T-helper 1 cell treated with Interleukin-12 subunit alpha and Interleukin-12 subunit beta and Interleukin-4 antibody, amounts not matched to agents 30 ng/mL and 1 ng/mL, for 36 hours (primary cell): ENCODE measurements around the gene MAPT. TPM values are rescaled to one million over a fixed set of nuclear protein-coding genes. Genes with fewer than 3 reads are reported as not detected.
"Not testable (repeated sequence)": the region's sequence is repeated elsewhere in the genome, so short reads cannot be mapped to it uniquely, and the experiment has no call there.

Experiments
- intact Hi-C: fragments of 100-400 bp; cut with micrococcal nuclease; formaldehyde crosslinking; loops from one replicate; pipeline ENCODE4 v1.15.1; 2024
- total RNA-seq: library from RNA; stranded (reverse); gene quantifications from 2 replicates; pipeline ENCODE4 v1.2.3, GENCODE V29; 2022

The MAPT gene
- total RNA-seq, 1 donor from 2014 or later = 0.25 TPM

DNA sequence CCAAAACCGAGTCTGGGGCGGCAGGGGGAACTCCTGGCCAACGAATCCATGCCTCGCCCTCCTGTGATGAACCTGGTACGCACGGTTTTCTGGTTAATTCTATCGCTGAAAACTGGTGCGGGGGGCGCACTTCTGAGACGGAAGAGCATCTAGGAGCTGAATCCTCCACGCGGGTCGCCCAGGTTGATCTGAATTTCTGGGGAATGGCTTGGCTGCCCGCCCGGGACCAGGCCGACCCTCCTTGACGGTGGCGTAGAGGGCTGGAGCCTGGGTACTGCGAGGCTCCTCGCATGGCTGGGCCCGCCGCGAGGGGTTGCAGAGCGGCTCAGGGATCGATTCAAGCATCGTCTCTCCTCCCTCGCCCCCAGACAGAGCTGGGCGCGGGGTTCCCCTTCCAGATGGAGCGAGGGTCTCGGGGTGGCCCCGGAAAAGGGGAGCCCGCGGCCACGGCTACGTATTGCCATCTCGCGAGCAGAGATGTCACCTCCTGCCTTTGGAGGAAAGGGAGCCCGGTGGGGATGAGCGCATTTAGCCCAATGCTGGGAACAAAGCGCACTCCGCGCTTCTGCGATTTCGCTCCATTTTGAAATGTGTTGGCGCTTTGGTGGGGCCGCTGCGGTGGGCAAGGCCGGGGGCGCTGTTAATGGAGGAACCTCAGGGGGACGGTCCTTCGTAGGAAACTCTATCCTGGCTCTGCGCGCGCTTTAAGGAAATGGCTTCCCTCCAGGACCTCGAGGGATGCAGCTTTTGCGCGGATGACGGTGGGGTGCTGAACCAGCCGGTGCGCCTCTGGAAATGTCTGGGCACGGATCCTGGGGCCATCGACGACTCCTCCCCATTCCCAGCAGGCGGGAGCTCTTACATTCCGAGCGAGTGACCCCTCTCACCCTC is 2.7 kb downstream of the MAPT start:
- intact Hi-C loops = loop anchor here (10.0 kb wide), 1 partner anchor 112 kb away; the partner anchor contains the start of gene CRHR1

DNA sequence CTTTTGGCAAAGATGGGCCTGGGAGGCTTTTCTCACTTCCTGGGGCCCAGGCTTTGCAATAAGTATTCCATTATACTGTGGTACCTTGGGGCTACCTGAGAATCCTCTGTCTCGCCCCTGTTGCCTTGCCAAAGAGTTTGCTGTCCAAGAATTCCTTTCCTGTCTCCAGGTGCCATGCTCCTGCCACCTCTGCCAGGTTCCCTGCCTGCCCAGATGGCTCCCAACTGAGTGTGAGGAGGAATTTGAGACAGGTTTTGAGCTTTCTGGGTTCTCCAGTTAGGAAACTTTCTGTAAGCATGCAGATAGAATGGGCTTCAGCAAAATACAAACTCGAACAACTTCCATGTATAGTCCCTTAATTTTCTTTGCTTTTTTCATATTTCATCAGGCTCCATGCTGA is 5.8 kb downstream of the MAPT start:
- intact Hi-C loops = no loop called here

DNA sequence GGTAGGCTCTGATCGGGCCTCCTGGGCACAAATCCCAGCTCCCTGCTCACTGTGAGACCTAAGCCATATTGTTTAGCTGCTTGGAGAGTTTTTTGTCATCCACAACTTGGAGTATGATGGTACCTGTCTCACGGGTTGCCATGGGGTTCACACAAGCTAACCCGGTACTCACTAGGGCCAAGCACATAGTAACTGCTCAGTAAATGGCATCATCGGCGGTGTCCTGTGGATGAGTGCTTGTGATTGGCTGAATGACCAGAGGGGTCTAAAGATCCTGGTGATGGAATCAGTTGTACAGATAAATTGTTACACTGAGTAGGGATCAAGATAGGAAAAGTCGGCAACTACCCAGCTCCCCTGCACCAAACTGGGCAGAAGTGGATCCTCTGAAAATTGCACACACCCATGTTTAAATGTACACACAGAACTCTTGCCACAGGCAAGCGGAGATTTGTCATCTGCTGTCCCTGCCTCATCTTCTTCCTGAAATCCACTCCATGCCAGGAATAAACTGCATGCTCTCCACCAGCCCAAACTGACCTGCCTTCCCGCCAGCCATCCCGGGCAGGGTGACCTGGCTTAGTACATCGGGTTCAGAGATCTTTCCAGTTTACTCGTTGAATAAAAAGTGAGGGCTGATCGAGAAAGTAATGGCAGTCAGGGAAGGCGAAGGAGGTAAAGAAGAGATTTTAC is 6.5 kb downstream of the MAPT start:
- intact Hi-C loops = no loop called here

DNA sequence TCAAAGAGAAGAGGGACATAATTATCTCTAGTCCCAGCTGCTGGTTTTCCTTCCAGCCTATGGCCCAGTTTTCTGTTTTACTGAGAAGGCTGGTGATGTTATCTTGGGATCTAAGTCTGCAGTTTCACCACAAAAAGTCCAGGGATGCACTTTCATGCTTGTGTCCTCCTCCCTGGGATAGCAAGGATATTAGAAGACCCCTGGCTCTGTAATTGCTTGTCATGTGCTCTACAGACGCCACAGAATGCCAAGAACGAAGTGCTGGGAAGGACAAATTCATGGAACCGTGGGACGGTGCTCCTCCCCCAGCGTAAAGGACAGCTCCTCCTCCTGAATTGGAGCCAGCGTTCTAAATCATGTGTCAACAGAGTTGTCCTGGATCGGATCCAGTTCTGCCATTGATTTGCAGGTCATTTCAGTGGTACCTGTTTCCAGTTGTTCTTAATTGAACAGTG is 8.6 kb downstream of the MAPT start:
- intact Hi-C loops = no loop called here

DNA sequence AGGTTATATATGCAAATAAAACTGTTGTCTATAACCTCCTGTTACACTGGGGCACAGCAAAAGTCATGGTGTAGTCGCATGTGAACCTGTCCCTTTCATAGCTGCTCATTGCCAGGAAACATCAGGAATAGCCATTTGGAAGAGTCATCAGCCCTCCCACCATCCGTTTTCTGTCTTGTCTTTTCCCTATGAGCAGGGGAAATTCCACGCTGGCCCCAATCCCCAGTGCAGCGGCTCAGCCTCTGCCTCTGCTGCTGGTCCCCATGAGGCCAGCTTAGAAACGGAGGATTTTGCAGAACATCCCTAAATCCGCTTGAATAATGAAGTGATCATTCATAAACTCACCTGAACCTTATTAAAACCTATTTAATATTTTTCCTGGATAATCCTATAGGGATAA is 10.5 kb downstream of the MAPT start:
- intact Hi-C loops = no loop called here

DNA sequence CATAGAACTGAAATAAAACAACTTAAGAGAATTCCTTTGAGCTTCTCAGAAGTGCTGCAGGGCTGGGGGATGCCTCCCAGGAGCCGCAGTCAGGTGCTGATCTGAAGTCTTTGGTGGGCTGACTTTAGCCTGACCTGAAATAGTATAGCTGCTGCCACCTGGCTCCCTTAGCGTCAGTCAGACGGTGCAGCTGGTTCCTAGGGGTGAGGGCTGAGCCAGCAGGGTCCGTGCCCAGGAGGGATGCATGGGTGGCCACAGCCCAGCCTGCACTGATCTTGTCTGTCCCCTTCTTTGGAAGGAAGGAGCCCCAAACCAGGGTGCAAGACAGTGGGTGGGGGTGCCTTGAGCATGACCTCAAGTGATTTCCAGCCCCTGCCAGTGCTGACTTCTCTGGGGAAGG is 11.5 kb downstream of the MAPT start:
- intact Hi-C loops = no loop called here

DNA sequence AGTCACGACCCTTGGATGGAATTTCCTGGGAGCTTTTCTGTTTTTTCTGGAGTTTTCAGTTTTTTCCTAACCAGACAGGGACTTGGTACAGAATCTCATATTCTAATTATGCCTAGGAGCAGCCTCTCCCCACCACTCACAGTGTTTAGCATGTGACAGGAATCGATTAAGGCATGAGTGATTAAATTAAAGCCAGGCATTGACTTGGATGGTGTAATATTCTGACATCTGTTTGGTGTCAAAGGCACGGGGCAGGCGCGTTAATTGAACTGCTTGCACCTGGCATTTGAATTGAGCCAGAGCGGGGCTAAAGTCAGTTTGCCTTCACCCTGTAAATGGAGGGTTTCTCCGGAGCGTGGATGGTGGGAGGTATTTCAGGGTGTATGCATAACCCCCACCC is 11.9 kb downstream of the MAPT start:
- intact Hi-C loops = no loop called here

DNA sequence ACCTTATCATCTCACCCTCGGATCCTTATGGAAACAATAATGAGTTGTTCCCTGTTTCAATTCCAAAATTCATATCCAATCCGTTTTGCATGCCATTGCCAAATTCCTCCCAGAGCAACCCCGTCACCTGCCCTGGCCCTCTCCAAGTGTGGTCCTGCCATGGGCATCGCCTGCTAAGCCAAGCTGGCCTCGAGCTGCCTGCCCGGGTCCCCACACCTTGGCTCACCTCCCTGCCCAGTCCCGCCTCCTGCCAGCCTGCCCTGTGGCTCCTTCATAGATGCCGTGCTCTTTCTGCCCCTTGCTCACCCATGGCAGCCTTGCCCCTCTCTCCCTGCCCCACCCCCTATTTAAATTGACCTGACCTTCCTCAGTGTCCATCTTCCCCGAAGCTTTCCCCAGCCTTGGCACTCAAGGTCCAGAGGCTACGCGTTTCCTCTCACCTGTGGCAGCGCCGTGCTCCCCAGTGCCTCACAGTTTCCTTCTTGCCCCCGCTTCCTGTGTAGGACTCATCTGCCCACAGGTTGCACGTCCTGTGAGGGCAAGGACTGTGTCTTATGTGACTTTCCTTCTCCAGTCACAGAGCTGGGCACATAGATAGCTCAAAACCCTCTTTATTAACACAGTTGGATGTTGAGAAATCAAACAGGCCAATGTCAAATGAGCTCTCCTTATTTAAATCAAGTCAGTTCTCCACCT is 12.7 kb downstream of the MAPT start:
- intact Hi-C loops = no loop called here

- intact Hi-C loops = no loop called here
Measured at GRCh38 chr17:45907750-45908395, 13.5 kb downstream of the MAPT start.

DNA sequence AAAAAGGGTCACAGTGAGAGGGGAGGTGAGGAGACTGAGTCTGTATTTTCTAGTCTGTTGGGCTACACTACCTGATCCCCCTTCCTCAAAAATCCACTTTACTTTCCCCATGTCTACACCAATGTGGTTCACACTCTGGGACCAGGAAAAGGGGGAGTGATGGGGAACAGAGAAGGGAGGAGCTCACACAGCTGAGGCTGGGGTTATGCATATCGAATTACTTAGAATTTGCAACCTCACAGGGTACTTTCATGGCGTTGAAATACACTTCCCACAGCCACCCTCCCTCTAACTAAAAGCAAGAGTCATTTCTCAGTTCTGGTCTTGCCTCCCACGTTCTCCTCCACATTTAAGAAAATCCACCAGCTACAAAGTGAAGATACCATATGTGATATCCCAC is 14.1 kb downstream of the MAPT start:
- intact Hi-C loops = no loop called here

- intact Hi-C loops = no loop called here
Measured at GRCh38 chr17:45908935-45909334, 14.6 kb downstream of the MAPT start.

- intact Hi-C loops = no loop called here
Measured at GRCh38 chr17:45910667-45911066, 16.3 kb downstream of the MAPT start.

DNA sequence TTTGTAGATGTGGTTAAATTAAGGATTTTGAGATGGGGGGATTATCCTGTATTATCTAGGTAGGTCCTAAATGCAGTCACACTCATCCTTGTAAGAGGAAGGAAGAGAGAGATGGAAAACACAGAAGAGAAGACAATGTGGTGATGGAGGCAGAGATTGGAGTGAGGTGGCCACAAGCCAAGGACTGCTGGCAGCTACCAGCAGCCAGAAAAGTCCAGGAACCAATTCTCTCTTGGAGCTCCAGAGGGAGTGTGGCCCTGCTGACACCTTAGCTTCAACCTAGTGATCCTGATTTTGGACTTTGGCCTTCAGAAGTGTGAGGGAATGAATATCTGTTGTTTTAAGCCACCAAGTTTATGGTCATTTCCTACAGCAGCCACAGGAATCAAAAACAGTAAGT is 18.0 kb downstream of the MAPT start:
- intact Hi-C loops = no loop called here

DNA sequence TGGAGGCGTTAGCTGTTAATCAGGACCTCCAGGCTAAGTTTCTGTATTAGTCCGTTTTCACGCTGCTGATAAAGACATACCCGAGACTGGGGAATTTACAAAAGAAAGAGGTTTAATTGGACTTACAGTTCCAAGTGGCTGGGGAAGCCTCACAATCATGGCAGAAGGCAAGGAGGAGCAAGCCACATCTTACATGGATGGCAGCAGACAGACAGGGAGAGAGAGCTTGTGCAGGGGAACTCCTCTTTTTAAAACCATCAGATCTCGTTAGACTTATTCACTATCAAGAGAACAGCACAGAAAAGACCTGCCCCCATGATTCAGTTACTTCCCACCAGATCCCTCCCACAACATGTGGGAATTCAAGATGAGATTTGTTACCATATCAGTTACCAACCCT is 18.7 kb downstream of the MAPT start:
- intact Hi-C loops = not testable (repeated sequence)

- intact Hi-C loops = no loop called here
Measured at GRCh38 chr17:45914047-45914717, 19.8 kb downstream of the MAPT start.

GRCh38 chr17:45915263-45915662 is 20.9 kb downstream of the MAPT start:
- intact Hi-C loops = no loop called here

- intact Hi-C loops = no loop called here
Measured at GRCh38 chr17:45917081-45917480, 22.7 kb downstream of the MAPT start.

DNA sequence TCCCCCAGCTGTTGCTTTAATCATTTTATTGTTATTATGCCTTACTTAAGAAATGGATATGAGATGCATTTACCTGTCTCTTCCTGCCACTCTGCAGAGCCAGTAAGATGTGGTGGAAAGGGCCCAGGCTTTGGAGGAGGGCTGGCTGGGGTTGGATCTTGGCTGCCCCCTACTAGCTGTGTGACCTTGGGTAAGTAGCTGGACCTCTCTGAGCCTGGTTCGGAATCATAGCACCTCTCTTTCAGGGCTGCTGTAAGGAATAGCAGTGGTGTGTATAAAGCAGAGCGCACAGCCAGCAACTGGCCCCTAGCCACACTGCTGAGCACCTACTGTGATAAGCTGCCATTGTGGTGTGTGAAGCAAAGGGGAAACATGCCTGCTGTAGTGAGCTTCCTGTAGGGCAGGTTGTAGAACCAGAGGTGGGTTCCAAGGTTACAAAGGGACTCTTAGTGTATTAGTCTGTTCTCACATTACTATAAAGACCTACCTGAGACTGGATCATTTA is 23.9 kb downstream of the MAPT start:
- intact Hi-C loops = no loop called here

DNA sequence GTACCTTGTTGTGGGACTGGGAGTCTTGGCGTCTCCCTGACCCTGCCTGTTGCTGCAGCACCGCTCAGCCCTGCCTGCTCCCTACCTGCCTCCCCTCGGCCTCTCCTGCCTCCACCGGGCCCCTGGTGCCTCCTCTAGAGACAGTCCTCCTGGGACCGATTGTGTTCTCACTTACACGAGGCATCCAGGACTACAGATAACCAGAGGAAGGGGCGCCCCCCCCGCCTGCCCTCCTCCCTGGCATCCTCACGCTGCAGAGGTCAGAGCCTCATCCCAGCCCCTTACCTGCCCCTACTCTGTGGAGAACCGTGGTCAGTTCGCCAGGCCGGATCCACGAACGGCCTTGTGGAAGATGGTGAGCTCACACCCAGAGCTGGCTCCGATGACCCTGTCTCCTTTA is 24.8 kb downstream of the MAPT start:
- intact Hi-C loops = no loop called here

GRCh38 chr17:45920083-45920482 is 25.7 kb downstream of the MAPT start:
- intact Hi-C loops = no loop called here
